ENCODE data around the gene KPNB1. TPM values are rescaled to one million over a fixed set of nuclear protein-coding genes. Genes with fewer than 3 reads are reported as not detected.

KPNB1 gene
- total RNA-seq, 1 experiment from 2014 or later: 437 TPM

GRCh38 chr17:47652570-47652969 lies 2.9 kb downstream of the KPNB1 start:
- CTCF ChIA-PET: no interaction called here
- Histone ChIP-seq H4K20me1 (ENCODE audit: low read length) (peaks cover 53% of the 10 kb centered on the region), H3K36me3 (ENCODE audit: low read depth, low read length) (peaks cover 61% of the 10 kb centered on the region), H3K79me2 (ENCODE audit: low read length) (peaks cover 77% of the 10 kb centered on the region), H3K4me3 (ENCODE audit: low read length) (peak overlapping the region; percentile 84), H3K4me1 (ENCODE audit: insufficient read depth, low read length) (peaks cover 45% of the 10 kb centered on the region), H3F3A (ENCODE audit: low read length, unreplicated experiment) (no peaks in the 10 kb centered on the region), H3K9ac (ENCODE audit: low read length) (no peak overlapping the region), H3K27me3 (ENCODE audit: low read length) (no peaks in the 10 kb centered on the region), H3K9me3 (ENCODE audit: low read length) (no peaks in the 10 kb centered on the region), H3K4me2 (ENCODE audit: low read length) (peak overlapping the region; percentile 93), H3K9me2 (replicated peaks; ENCODE audit: low read length) (no peaks in the 10 kb centered on the region), H2AFZ (ENCODE audit: low read length) (no peak overlapping the region), H3K27ac (ENCODE audit: low read length) (no peak overlapping the region)
- intact Hi-C loops (cut with micrococcal nuclease): no loop called here
- ATAC-seq (no peak), DNase-seq (no peak)
- POLR2A ChIA-PET (ENCODE audit: unreplicated experiment): interaction anchor here (0.6 kb wide), 1 partner anchor 528 kb away, joined by 6 read pairs; no protein-coding TSS in a partner anchor
- TF ChIP-seq CTCF (conservative IDR thresholded peaks at IDR 0.05; ENCODE audit: low read depth, low read length) (no peak), EZH2phosphoT487 (IDR thresholded peaks at IDR 0.05; ENCODE audit: borderline replicate concordance, low read length) (no peak), EZH2 (IDR thresholded peaks at IDR 0.05; ENCODE audit: low read length, unreplicated experiment) (no peak)
- BruUV-seq (replicated peaks): no TSS peak

GRCh38 chr17:47653442-47653841 lies 3.7 kb downstream of the KPNB1 start:
- H3K36me3 ChIP-seq (ENCODE audit: low read depth, low read length): peaks cover 70% of the 10 kb centered on the region

More at GRCh38 chr17:47653442-47653841, 3.7 kb downstream of the KPNB1 start:
- peaks cover 84% of the 10 kb centered on the region for H3K79me2 ChIP-seq (ENCODE audit: low read length)
- H2AFZ ChIP-seq (ENCODE audit: low read length): no peak overlapping the region
- 0 out of 2 replicates have a peak overlapping the region, but pooled peaks have one; percentile 4 for H3K4me3 ChIP-seq (ENCODE audit: low read length)
- H3K9me3 ChIP-seq (ENCODE audit: low read length): no peaks in the 10 kb centered on the region
- peaks cover 43% of the 10 kb centered on the region for H3K4me1 ChIP-seq (ENCODE audit: insufficient read depth, low read length)
- TF ChIP-seq CTCF (conservative IDR thresholded peaks at IDR 0.05; ENCODE audit: low read depth, low read length) (no peak), EZH2 (IDR thresholded peaks at IDR 0.05; ENCODE audit: low read length, unreplicated experiment) (no peak), EZH2phosphoT487 (IDR thresholded peaks at IDR 0.05; ENCODE audit: borderline replicate concordance, low read length) (no peak)
- no TSS peak for BruUV-seq (replicated peaks)
- ChIA-PET POLR2A (ENCODE audit: unreplicated experiment) (no interaction called here), CTCF (no interaction called here)
- ATAC-seq (no peak), DNase-seq (no peak)
- no peak overlapping the region for H3K27ac ChIP-seq (ENCODE audit: low read length)
- no peaks in the 10 kb centered on the region for H3K27me3 ChIP-seq (ENCODE audit: low read length)
- peaks cover under 1% of the 10 kb centered on the region for H3F3A ChIP-seq (ENCODE audit: low read length, unreplicated experiment)
- no peaks in the 10 kb centered on the region for H3K9me2 ChIP-seq (replicated peaks; ENCODE audit: low read length)
- H3K4me2 ChIP-seq (ENCODE audit: low read length): peak overlapping the region; percentile 11; the same call in 1 of the 2 replicates
- no peak overlapping the region for H3K9ac ChIP-seq (ENCODE audit: low read length)
- intact Hi-C loops (cut with micrococcal nuclease): no loop called here
- H4K20me1 ChIP-seq (ENCODE audit: low read length): peaks cover 62% of the 10 kb centered on the region

Data from PC-3 (cell line).